Measurements from ENCODE around the gene THBS1. TPM values are rescaled to one million over a fixed set of nuclear protein-coding genes. Genes with fewer than 3 reads are reported as not detected.
A peak's percentile ranks its signal among the peaks of the same experiment; 100 is the strongest.

The THBS1 gene
- total RNA-seq, 4 donors from 2014 or later: 82.0 to 396 (median 89.6) TPM

- WGBS: 54% methylated on average over 10 of the region's 10 CpGs
- no peaks in the 10 kb centered on the region for H3K9me3 ChIP-seq
- peaks cover 41% of the 10 kb centered on the region for H3K4me1 ChIP-seq
- DNase-seq (ENCODE audit: low spot score in 2 of 2): no peak
- H3K27me3 ChIP-seq: no peaks in the 10 kb centered on the region
- no peak for TF ChIP-seq CTCF (IDR thresholded peaks at IDR 0.05)
- no peak for TF ChIP-seq EP300 (IDR thresholded peaks at IDR 0.05)
- TF ChIP-seq POLR2A (IDR thresholded peaks at IDR 0.05): no peak
- no peak for TF ChIP-seq POLR2AphosphoS5 (IDR thresholded peaks at IDR 0.05)
- no peak overlapping the region for H3K27ac ChIP-seq
- H3K4me3 ChIP-seq: peak overlapping the region; percentile 22
- peaks cover 81% of the 10 kb centered on the region for H3K36me3 ChIP-seq
These were observed 5.7 kb downstream of the THBS1 start for GRCh38 chr15:39586387-39587095.

- H3K36me3 ChIP-seq: peaks cover 83% of the 10 kb centered on the region
These were observed 6.3 kb downstream of the THBS1 start for GRCh38 chr15:39587096-39587721.

GRCh38 chr15:39587731-39588530, 7.1 kb downstream of the THBS1 start:
- Histone ChIP-seq H3K4me3 (no peak overlapping the region), H3K27me3 (no peaks in the 10 kb centered on the region), H3K36me3 (peaks cover 82% of the 10 kb centered on the region), H3K9me3 (no peaks in the 10 kb centered on the region), H3K27ac (no peak overlapping the region), H3K4me1 (peaks cover 28% of the 10 kb centered on the region)
- 77% methylated on average over 13 of the region's 13 CpGs for WGBS
- TF ChIP-seq EP300 (IDR thresholded peaks at IDR 0.05): no peak
- no peak for TF ChIP-seq CTCF (IDR thresholded peaks at IDR 0.05)
- TF ChIP-seq POLR2AphosphoS5 (IDR thresholded peaks at IDR 0.05): no peak
- TF ChIP-seq POLR2A (IDR thresholded peaks at IDR 0.05): no peak
- DNase-seq (ENCODE audit: low spot score in 2 of 2): no peak

More at GRCh38 chr15:39587096-39587721, 6.3 kb downstream of the THBS1 start:
- Histone ChIP-seq H3K27me3 (no peaks in the 10 kb centered on the region), H3K4me1 (peaks cover 35% of the 10 kb centered on the region), H3K9me3 (no peaks in the 10 kb centered on the region), H3K27ac (no peak overlapping the region), H3K4me3 (no peak overlapping the region)
- DNase-seq (ENCODE audit: low spot score in 2 of 2): no peak
- WGBS: 79% methylated on average over 17 of the region's 17 CpGs
- no peak for TF ChIP-seq POLR2AphosphoS5 (IDR thresholded peaks at IDR 0.05)
- no peak for TF ChIP-seq EP300 (IDR thresholded peaks at IDR 0.05)
- TF ChIP-seq CTCF (IDR thresholded peaks at IDR 0.05): no peak

GRCh38 chr15:39588531-39589192, 7.8 kb downstream of the THBS1 start:
- H3K27ac ChIP-seq: no peak overlapping the region
- H3K9me3 ChIP-seq: no peaks in the 10 kb centered on the region
- H3K27me3 ChIP-seq: no peaks in the 10 kb centered on the region
- H3K4me1 ChIP-seq: peaks cover 23% of the 10 kb centered on the region
- no peak for DNase-seq (ENCODE audit: low spot score in 2 of 2)
- TF ChIP-seq POLR2A (IDR thresholded peaks at IDR 0.05) (no peak), CTCF (IDR thresholded peaks at IDR 0.05) (no peak), EP300 (IDR thresholded peaks at IDR 0.05) (no peak), POLR2AphosphoS5 (IDR thresholded peaks at IDR 0.05) (no peak)
- 93% methylated on average over 13 of the region's 13 CpGs for WGBS
- H3K36me3 ChIP-seq: peaks cover 88% of the 10 kb centered on the region
- H3K4me3 ChIP-seq: no peak overlapping the region

All from suprapubic skin (tissue), 4 donors.